SW480 (cell line): Measurements from ENCODE around the gene TTI1.

Experiments
- DNase-seq: peaks from one replicate; pipeline ENCODE4 v3.0.0-alpha.2; 2016; ENCODE audit warnings: low spot score

Gene TTI1

GRCh38 chr20:38033330-38034107 lies at the start of gene TTI1, which contains the start of gene RPRD1B:
Gene TTI1 (minus strand): TSS chr20:38033456. CDS start chr20:38013816, 19,640 bp downstream.
Gene RPRD1B (plus strand): TSS chr20:38033746. CDS start chr20:38033948, 202 bp downstream.
- DNase-seq = peak; percentile 94

- DNase-seq = no peak
Observed at GRCh38 chr20:38082894-38083293, 49.6 kb upstream of the TTI1 start.

GRCh38 chr20:38081575-38081974 lies 48.3 kb upstream of the TTI1 start:
- no peak for DNase-seq

GRCh38 chr20:38079353-38079752 lies 46.1 kb upstream of the TTI1 start:
- no peak for DNase-seq

GRCh38 chr20:38078084-38078483 lies 44.8 kb upstream of the TTI1 start:
- DNase-seq = no peak

- DNase-seq = no peak
Observed at GRCh38 chr20:38076548-38076947, 43.3 kb upstream of the TTI1 start.

- DNase-seq = no peak
Observed at GRCh38 chr20:38075161-38075998, 42.1 kb upstream of the TTI1 start.

- DNase-seq = peak; percentile 64
Observed at GRCh38 chr20:38073307-38074071, 40.2 kb upstream of the TTI1 start.

- DNase-seq = no peak
Observed at GRCh38 chr20:38072898-38073297, 39.6 kb upstream of the TTI1 start.

GRCh38 chr20:38067717-38068365 lies 34.6 kb upstream of the TTI1 start:
- DNase-seq = no peak

- no peak for DNase-seq
Observed at GRCh38 chr20:38066969-38067716, 33.9 kb upstream of the TTI1 start.

- no peak for DNase-seq
Observed at GRCh38 chr20:38065764-38066375, 32.6 kb upstream of the TTI1 start.

GRCh38 chr20:38063911-38064530 lies 30.8 kb upstream of the TTI1 start:
- DNase-seq = no peak

GRCh38 chr20:38062890-38063289 lies 29.6 kb upstream of the TTI1 start:
- no peak for DNase-seq

GRCh38 chr20:38061109-38061508 lies 27.9 kb upstream of the TTI1 start:
- DNase-seq = no peak

GRCh38 chr20:38060536-38060935 lies 27.3 kb upstream of the TTI1 start:
- no peak for DNase-seq

GRCh38 chr20:38059832-38060231 lies 26.6 kb upstream of the TTI1 start:
- DNase-seq = no peak

- peak; percentile 80 for DNase-seq
Observed at GRCh38 chr20:38057351-38057972, 24.2 kb upstream of the TTI1 start.

- DNase-seq = no peak
Observed at GRCh38 chr20:38055848-38056247, 22.6 kb upstream of the TTI1 start.

- no peak for DNase-seq
Observed at GRCh38 chr20:38055294-38055693, 22.0 kb upstream of the TTI1 start.
